Thymus (tissue), 11 donors: ENCODE results near the gene ANKRD52. TPM values are rescaled to one million over a fixed set of nuclear protein-coding genes. Genes with fewer than 3 reads are reported as not detected.
A peak's percentile ranks its signal among the peaks of the same experiment; 100 is the strongest.
"Not testable (repeated sequence)": the region's sequence is repeated elsewhere in the genome, so short reads cannot be mapped to it uniquely, and the experiment has no call there.

Source experiments
- DNase-seq, 9 donors: peaks; one replicate each; pipeline ENCODE4 v3.0.0-alpha.2; 2013; ENCODE audit warnings: low spot score in 9 of 9, low read depth in 6 of 9, missing footprints in 1 of 9
- H3K27ac ChIP-seq, 2 donors: one replicate each; pipeline ENCODE4 v1.5.1; 2013; ENCODE audit warnings: control low read depth in 1 of 2, low read depth in 1 of 2, low read length in 1 of 2, mild to moderate bottlenecking in 1 of 2, moderate library complexity in 1 of 2
- H3K27me3 ChIP-seq, 2 donors: one replicate each; pipeline ENCODE4 v1.5.1; 2013; ENCODE audit warnings: low read length in 1 of 2; ENCODE audit not compliant: control insufficient read depth in 2 of 2, insufficient read depth in 1 of 2
- H3K36me3 ChIP-seq, 2 donors: one replicate each; pipeline ENCODE4 v1.5.1; 2013; ENCODE audit warnings: low read length in 1 of 2, mild to moderate bottlenecking in 1 of 2, moderate library complexity in 1 of 2; ENCODE audit not compliant: control insufficient read depth in 2 of 2, insufficient read depth in 2 of 2
- H3K4me1 ChIP-seq, 2 donors: one replicate each; pipeline ENCODE4 v1.5.1; 2013; ENCODE audit warnings: low read length in 2 of 2; ENCODE audit not compliant: control insufficient read depth in 2 of 2, insufficient read depth in 2 of 2
- H3K4me3 ChIP-seq, 2 donors: one replicate each; pipeline ENCODE4 v1.5.1; 2013; ENCODE audit warnings: low read length in 2 of 2, control low read depth in 1 of 2, mild to moderate bottlenecking in 1 of 2
- H3K9me3 ChIP-seq, 2 donors: one replicate each; pipeline ENCODE4 v1.5.1; 2013; ENCODE audit warnings: low read length in 1 of 2, mild to moderate bottlenecking in 1 of 2; ENCODE audit not compliant: control insufficient read depth in 2 of 2, insufficient read depth in 1 of 2
- WGBS: extraction: QIAGEN DNeasy Blood & Tissue Kit; methylation state at CpG from one replicate; pipeline ENCODE4 v1.1.7; 2013; 5-methylcytosine and 5-hydroxymethylcytosine counted together
- polyA plus RNA-seq: library from polyadenylated mRNA; stranded (reverse); fragments of 200-250 nt; gene quantifications from one replicate; pipeline ENCODE4 v1.2.3, GENCODE V29; 2013
- total RNA-seq: library from RNA; stranded (reverse); fragments of 120-200 nt; gene quantifications from one replicate; pipeline ENCODE4 v1.2.4, GENCODE V29; 2013
- donor health status: healthy.

The ANKRD52 gene
- total and polyA plus RNA-seq, 2 donors = 2.9 to 7.9 TPM

- no peaks in the 10 kb centered on the region for H3K27me3 ChIP-seq
- H3K4me1 ChIP-seq = peaks cover 13 to 34% of the 10 kb centered on the region in 2 donors
- DNase-seq = peak in 1 of 9 donors; percentile 13
- peaks cover 7 to 21% of the 10 kb centered on the region in 2 donors for H3K36me3 ChIP-seq
- 85% methylated on average over 5 of the region's 5 CpGs for WGBS
- no peaks in the 10 kb centered on the region for H3K9me3 ChIP-seq
- peak overlapping the region; percentile 87 to 89 for H3K4me3 ChIP-seq
- H3K27ac ChIP-seq = peak overlapping the region in 1 of 2 donors; percentile 89
Measured at GRCh38 chr12:56298828-56299227, 40.6 kb upstream of the ANKRD52 start.

GRCh38 chr12:56297400-56297799 lies 39.2 kb upstream of the ANKRD52 start:
- peaks cover 13 to 34% of the 10 kb centered on the region in 2 donors for H3K4me1 ChIP-seq
- H3K27me3 ChIP-seq = no peaks in the 10 kb centered on the region
- H3K36me3 ChIP-seq = peaks cover 7 to 24% of the 10 kb centered on the region in 2 donors
- WGBS = 98% methylated on average over 8 of the region's 8 CpGs
- no peak overlapping the region for H3K4me3 ChIP-seq
- H3K27ac ChIP-seq = no peak overlapping the region
- H3K9me3 ChIP-seq = no peaks in the 10 kb centered on the region
- DNase-seq = no peak

- WGBS = 96% methylated on average over 5 of the region's 5 CpGs
- Histone ChIP-seq H3K4me1 (peaks cover 13 to 34% of the 10 kb centered on the region in 2 donors), H3K27me3 (no peaks in the 10 kb centered on the region), H3K27ac (no peak overlapping the region), H3K36me3 (peaks cover 7 to 28% of the 10 kb centered on the region in 2 donors), H3K4me3 (no peak overlapping the region), H3K9me3 (no peaks in the 10 kb centered on the region)
- DNase-seq = no peak
Measured at GRCh38 chr12:56296295-56296694, 38.1 kb upstream of the ANKRD52 start.

- Histone ChIP-seq H3K27me3 (no peaks in the 10 kb centered on the region), H3K9me3 (no peaks in the 10 kb centered on the region), H3K36me3 (peaks cover 11 to 48% of the 10 kb centered on the region in 2 donors), H3K27ac (no peak overlapping the region), H3K4me1 (peaks cover 6 to 16% of the 10 kb centered on the region in 2 donors), H3K4me3 (no peak overlapping the region)
- no peak for DNase-seq
- 96% methylated on average over 5 of the region's 5 CpGs for WGBS
Measured at GRCh38 chr12:56293795-56294194, 35.6 kb upstream of the ANKRD52 start.

- 89% methylated on average over 3 of the region's 3 CpGs for WGBS
- H3K36me3 ChIP-seq = peaks cover 28 to 55% of the 10 kb centered on the region in 2 donors
- H3K27ac ChIP-seq = no peak overlapping the region
- no peaks in the 10 kb centered on the region for H3K27me3 ChIP-seq
- H3K4me1 ChIP-seq = peaks cover 0 to 4% of the 10 kb centered on the region in 2 donors
- DNase-seq = no peak
- H3K9me3 ChIP-seq = no peaks in the 10 kb centered on the region
- no peak overlapping the region for H3K4me3 ChIP-seq
Measured at GRCh38 chr12:56288705-56289387, 30.7 kb upstream of the ANKRD52 start.

- WGBS = 95% methylated on average over 4 of the region's 4 CpGs
- H3K4me3 ChIP-seq = no peak overlapping the region
Measured at GRCh38 chr12:56286044-56286830, 28.1 kb upstream of the ANKRD52 start.

GRCh38 chr12:56284263-56284662 lies 26.1 kb upstream of the ANKRD52 start:
- not testable (repeated sequence) for H3K27ac ChIP-seq, H3K4me3 ChIP-seq, H3K9me3 ChIP-seq, DNase-seq, H3K27me3 ChIP-seq, H3K4me1 ChIP-seq
- peaks cover 59 to 73% of the 10 kb centered on the region in 2 donors for H3K36me3 ChIP-seq
- WGBS = 98% methylated on average over 5 of the region's 5 CpGs

More at GRCh38 chr12:56286044-56286830, 28.1 kb upstream of the ANKRD52 start:
- no peaks in the 10 kb centered on the region for H3K4me1 ChIP-seq
- no peaks in the 10 kb centered on the region for H3K27me3 ChIP-seq
- H3K36me3 ChIP-seq = peaks cover 51 to 72% of the 10 kb centered on the region in 2 donors
- no peak for DNase-seq
- H3K9me3 ChIP-seq = no peaks in the 10 kb centered on the region
- H3K27ac ChIP-seq = no peak overlapping the region

- H3K9me3 ChIP-seq = no peaks in the 10 kb centered on the region
- no peaks in the 10 kb centered on the region for H3K4me1 ChIP-seq
- 96% methylated on average over 2 of the region's 2 CpGs for WGBS
- H3K27me3 ChIP-seq = no peaks in the 10 kb centered on the region
- no peak overlapping the region for H3K27ac ChIP-seq
- DNase-seq = no peak
- no peak overlapping the region for H3K4me3 ChIP-seq
- peaks cover 76 to 77% of the 10 kb centered on the region in 2 donors for H3K36me3 ChIP-seq
Measured at GRCh38 chr12:56282579-56282978, 24.4 kb upstream of the ANKRD52 start.

GRCh38 chr12:56282030-56282429 lies 23.8 kb upstream of the ANKRD52 start:
- H3K4me3 ChIP-seq = no peak overlapping the region
- H3K27ac ChIP-seq = no peak overlapping the region
- no peaks in the 10 kb centered on the region for H3K4me1 ChIP-seq
- H3K27me3 ChIP-seq = no peaks in the 10 kb centered on the region
- H3K9me3 ChIP-seq = no peaks in the 10 kb centered on the region
- no peak for DNase-seq
- WGBS = 96% methylated on average over 6 of the region's 6 CpGs
- H3K36me3 ChIP-seq = peaks cover 77 to 80% of the 10 kb centered on the region in 2 donors
